Stromal cell of bone marrow (primary cell): ENCODE measurements around the gene RBPJ.
"Not testable (repeated sequence)": the region's sequence is repeated elsewhere in the genome, so short reads cannot be mapped to it uniquely, and the experiment has no call there.

Source experiments
- DNase-seq: peaks from one replicate; pipeline ENCODE4 v3.0.0-alpha.2; 2012; ENCODE audit warnings: low read depth

Gene RBPJ

DNA sequence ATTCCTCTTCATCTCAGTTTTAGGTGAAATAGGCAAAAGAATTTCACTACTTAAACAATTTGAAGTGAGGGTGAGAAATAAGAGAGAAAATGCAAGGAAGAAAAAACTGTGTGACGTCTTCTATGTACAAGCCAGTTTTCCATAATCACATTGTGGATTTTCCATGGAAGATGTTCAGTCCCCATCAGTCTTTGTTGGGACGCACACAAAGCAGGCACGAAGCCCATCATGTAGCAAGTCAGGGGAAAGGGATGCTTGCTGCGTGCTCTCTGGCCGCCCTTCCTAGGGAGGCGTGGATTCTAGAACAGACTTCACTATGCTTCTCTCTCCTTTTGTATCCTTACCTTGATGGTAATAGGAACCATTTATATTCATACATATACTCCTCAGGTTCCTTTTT, 54.7 kb downstream of the RBPJ start:
- DNase-seq = no peak

DNA sequence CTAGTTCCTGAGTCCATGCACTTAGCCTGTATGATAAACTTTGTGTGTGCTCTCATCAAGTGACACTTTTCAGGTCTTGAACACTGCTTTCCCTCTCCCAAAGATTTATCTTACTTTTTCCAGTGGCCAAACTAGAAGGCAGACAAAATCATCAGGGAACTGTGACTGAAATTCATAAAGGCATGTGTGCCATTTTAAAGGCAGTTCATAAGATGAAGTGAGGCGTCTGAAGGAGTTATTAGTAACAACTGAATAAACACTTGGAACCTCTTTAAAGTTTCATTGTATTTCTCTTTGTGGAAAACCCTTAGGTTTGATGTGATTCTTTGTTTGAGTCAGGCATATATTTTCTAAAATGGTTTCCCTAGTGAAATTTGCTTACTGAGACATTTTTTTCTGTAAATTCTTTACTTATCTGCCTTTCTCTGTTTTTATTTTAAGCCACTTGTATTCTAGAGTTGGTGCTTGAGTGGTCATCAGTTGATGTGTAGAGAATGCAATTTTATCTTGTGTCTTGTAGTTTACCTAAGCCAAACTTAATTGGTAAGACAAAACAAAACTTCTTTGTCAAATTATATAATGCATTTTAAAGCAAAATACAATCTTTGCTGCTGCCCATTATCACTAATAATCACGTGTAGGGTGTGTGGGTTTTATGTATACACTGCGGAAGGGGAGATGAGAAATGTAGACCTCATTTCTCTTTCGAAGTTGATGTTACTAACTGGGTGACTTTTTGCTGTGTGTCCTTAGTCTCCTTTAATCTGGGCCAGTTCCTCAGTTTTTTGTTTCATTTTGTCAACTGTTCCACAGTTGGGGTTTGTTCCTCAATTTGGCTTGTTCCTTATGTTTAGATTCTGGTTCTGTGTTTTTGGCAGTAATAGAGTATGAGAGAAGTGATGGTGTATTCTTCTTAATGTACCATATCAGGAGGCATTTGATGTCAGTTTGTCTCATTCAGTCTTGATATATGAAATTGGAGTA, 56.8 kb downstream of the RBPJ start:
- DNase-seq = no peak

DNA sequence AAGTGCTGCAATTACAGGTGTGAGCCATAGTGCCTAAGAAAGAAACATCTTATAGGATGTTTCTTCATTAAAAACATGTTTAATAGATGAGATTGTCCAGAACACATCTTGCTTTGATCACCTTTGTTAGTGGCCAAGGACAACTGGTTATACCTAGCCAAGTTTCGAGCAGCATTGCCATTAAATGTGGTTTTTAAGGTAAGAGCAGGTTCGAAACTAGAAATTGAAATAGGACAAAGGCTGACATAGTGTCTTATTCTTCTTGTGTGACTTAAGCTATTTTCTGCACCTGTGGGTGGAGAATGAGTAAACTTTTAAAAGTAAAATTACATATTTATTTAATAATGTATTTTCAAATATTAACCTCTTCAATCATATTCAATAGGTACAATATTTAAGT, 59.0 kb downstream of the RBPJ start:
- no peak for DNase-seq

DNA sequence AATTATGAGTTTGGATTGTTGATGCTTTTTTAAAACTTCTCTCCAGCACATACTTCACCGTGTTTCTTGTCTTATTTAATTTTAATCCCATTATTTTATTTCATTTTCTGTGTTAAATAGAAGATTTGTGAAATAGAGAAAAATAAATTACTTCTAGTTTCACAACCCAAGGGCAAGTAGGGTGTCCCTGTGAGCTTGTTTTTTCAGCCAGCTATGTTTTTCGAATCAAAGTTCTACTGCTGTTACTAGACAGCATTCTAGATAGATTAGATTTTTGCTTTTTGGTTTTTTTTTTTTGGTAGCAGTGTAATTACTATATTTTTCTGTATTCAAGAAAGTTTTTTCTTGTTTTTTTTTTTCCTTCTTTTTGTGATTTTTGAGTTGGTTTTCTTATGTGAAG, 59.9 kb downstream of the RBPJ start:
- DNase-seq = no peak

DNA sequence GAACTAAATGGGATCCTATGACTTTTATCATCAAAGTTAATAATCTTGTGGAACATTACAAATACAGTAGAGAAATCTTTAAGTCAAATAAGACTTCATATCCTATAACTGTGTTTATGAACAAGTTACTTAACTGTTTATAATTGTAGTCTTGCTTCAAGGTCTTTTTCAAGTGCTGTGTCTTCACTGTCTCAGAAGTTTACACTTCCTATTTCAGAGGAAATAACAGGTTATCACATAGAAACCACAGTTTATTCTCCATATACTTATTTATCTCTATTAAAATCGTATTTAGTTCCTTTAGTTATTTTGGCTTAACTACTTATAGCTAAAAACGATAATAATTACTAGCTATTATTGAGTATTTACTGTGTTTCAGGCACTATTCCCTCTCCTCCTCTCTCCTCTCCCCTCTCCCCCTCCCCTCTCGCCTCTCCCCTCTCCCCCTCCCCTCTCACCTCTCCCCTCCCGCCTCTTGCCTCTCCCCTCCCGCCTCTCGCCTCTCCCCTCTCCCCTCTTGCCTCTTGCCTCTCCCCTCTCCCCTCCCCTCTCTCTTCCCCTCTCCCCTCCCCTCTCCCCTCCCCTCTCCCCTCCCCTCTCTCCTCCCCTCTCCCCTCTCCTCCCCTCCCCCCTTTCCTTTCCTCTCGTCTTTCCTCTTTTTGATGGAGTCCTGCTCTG, 63.7 kb downstream of the RBPJ start:
- DNase-seq = no peak

DNA sequence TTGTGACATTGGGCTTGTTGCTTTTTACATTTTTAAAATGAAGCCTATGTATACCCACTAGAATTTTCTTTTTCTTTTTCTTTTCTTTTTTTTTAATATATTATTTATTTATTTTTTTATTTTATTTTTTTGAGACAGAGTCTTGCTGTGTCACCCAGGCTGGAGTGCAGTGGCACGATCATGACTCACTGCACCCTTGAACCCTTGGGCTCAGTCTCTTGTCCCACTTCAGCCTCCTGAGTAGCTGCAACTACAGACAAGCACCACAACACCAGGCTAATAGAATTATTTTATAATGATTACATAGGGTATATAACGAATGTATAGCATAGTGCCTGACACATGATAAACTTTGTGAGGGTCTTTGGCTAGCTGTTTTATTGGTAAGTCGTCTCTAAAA, 64.9 kb downstream of the RBPJ start:
- DNase-seq = no peak

DNA sequence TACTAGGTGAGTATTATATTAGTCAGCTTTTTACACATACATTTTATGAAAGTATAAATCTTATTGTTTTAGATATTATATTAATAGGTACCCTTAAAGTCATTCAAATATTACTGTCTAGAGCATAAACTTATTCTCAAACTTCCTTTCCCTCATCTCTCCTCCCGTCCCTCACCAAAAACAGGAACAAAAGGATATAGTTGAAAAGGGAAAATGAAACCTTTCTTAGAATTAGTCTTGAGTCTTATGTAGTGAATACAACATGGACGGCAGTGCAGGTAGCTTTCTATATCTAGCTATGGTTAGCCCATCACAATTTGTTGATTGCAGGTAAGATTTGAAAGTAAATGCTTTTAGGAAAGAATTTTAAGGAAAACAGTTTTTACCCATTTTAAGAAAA, 65.6 kb downstream of the RBPJ start:
- no peak for DNase-seq

DNA sequence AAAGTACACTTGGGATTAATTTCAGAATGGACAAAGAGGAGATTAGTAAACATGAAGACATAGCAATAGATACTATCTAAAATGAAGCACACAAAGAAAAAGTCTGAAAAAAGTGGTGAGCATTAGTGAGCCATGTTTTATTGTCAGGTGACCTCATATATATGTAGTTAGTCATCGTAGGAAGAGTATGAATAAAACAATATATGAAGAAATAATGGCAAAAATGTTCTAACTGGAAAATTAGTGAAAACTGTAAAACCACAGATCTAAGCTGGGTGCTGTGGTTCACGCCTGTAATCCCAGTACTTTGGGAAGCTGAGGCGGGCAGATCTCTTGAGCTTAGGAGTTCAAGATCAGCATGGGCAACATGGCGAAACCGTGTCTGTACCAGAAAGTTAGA, 67.9 kb downstream of the RBPJ start:
- DNase-seq = no peak

DNA sequence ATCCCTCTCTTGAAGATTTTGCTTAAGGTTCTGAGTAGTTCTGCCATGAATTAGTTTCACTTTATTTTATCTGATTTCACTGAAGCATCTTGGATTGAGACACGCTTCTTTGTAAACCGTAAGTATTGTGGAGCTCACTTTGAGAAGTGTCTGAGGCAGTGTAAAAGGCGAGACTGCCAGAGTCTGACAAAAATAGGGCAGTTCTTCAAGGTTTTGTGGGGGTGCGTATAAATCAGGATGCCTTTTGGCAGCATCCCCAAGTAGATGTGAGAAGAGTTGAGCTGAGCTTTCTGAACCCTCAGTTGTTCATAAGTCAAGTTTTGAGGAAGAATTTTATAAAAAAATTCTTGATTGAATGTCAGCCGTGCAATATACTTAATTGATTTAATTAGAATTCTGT, 76.3 kb downstream of the RBPJ start:
- no peak for DNase-seq

DNA sequence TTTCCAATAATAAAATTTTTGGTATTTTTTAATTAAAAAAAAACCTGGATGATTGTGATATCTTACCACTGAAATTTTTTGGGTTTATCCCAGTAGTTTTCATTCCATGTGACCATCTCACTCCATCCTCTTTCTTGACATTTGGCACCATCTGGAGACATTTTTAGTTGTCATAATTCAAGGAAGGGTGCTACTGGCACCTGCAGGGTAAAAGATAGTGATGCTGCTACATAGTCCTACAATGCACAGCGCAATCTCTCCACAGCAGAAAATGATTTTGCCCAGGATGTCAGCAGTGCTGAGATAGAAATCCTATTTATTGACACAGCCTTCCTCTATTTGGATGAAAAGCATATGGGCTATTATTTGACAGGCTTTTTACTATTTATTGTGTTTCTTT, 79.3 kb downstream of the RBPJ start:
- DNase-seq = no peak

DNA sequence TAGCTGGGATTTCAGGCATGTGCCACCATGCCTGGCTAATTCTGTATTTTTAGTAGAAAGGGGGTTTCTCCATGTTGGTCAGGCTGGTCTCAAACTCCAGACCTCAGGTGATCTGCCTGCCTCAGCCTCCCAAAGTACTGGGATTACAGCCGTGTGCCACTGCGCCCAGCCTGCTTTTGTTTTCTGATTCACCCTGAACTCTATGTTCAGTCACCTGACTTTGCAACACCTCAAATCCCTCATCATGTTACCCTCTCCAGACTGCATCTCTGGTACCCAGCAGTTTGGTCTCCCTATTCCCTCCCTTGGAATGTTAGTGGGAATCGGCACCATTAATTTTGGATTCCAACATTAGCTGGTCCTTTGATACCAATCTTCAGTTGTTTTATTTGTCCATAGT, 81.2 kb downstream of the RBPJ start:
- not testable (repeated sequence) for DNase-seq

DNA sequence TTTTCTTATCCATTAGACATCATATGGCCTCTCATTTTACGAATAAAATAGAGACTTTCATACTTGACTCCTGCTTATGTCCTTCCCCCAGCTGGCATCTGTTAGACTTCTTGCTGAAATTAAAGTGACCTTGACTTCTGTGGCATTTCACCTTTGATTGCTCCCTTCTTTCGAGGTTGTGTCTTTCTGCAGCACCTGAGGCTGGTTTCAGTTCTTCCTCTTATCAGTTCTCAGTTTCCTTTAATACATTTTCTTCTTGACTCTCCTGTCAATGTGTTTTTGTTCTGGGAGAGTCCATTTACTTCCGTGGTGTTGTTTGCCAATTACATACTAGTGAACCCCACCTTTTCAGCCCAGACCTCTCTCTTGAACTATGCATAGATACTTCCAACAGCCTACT, 81.6 kb downstream of the RBPJ start:
- DNase-seq = no peak

DNA sequence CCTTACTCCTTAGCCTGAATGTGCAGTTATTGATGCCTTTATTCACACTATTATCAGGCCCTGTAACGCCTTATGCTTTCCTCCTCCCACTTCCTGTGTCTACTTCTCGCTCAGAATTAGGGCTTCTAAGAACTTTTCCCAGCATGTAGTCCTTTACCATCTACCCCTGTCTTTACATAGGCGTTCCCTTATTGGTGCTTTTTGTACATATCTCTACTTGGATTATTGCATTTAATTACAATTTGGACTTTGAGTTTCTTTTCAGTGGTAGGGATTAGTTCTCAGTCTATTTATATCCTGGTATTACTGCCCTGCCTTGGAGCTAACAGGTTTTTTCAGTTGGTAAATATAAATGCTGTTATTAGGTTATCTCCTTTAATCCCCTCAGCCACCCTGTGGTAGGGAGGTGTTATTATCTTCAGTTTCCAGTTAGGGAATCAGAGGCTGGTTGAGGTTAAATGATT, 84.0 kb downstream of the RBPJ start:
- no peak for DNase-seq

DNA sequence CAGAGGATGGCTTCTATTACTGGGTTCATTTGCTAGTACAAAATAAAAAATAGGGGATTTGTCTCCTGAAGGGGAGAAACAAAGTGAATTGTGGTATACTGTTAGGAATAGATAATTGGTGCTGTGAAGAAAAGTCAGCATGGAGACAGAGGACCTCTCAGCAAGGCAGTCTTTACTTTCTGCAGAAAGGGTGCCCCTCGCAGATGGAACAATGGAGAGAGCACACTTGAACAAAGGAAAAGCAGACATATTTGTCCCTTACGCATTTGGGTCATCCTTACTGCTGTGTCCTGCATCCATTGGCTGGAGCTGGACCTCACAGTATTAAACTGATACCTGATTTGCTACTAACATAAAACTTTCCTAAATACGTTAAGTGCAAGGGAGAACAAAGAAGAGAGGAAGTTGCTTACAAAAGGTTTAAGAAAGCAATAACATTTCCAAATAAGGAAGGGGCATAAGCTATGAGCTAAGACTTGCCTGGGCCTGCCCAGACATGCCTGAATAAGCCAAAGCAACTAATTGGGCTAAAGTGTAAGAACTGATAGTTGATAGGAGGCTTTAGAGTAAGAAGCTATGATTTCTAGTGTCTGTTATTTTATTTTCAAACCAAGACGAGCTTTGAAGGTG, 85.6 kb downstream of the RBPJ start:
- DNase-seq = no peak

DNA sequence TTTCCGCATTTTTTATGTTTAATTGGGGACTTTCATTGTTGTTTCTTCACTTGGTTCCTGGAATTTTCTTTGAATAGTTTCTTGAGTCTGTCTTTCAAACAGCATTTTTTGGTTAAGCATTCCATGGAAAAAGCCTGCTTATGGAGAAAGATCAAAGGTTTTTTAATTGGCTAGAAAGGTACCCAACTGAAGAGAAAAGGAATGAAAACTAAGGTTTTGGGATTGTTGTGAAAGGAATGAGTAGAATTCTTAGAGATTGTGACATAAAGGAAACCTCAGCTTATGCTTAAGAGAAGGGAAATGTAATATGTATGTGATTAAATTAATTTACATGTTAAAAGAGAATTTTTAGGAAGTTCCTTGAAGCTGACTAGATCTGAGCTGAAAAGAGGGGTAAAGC, 86.7 kb downstream of the RBPJ start:
- no peak for DNase-seq

DNA sequence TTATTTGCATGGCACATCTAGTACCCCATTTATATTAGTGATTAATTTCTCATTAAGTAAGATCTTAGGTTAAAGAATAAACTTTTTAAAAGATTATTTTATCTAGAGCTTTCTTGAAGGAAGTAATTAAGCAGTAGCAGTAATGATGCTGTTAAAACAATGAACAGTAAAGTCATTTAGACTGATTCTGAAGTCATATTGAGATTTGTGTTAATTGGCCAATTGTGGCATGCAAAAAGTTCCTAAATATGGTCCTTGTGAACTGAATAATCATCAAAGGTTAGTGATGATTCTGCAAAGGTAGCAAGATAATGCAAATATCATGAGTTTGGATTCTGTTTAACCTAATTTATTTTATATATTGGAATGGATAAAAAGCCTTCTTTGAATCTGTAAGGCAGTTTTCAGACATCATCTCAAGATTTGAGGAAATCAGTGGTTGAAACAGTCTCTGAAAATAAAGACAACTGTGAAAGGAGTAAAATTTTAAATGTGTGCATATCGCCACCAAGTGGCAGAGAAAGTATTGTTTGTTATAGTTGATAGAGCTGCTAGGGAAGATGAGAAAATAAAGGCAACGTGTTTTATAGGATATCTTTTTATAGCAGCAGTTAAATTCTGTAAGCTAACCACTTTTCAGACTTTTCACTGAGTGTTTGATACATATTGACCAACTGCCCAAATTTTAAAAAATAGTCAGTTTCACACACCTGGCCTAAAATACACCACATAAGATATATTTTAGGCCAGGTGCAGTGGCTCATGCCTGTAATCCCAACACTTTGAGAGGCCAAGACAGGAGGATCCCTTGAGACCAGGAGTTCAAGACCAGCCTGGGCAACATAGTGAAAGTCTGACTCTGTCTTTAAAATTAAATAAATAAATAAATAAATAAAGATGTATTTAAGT, 89.8 kb downstream of the RBPJ start:
- peak; percentile 47 for DNase-seq

DNA sequence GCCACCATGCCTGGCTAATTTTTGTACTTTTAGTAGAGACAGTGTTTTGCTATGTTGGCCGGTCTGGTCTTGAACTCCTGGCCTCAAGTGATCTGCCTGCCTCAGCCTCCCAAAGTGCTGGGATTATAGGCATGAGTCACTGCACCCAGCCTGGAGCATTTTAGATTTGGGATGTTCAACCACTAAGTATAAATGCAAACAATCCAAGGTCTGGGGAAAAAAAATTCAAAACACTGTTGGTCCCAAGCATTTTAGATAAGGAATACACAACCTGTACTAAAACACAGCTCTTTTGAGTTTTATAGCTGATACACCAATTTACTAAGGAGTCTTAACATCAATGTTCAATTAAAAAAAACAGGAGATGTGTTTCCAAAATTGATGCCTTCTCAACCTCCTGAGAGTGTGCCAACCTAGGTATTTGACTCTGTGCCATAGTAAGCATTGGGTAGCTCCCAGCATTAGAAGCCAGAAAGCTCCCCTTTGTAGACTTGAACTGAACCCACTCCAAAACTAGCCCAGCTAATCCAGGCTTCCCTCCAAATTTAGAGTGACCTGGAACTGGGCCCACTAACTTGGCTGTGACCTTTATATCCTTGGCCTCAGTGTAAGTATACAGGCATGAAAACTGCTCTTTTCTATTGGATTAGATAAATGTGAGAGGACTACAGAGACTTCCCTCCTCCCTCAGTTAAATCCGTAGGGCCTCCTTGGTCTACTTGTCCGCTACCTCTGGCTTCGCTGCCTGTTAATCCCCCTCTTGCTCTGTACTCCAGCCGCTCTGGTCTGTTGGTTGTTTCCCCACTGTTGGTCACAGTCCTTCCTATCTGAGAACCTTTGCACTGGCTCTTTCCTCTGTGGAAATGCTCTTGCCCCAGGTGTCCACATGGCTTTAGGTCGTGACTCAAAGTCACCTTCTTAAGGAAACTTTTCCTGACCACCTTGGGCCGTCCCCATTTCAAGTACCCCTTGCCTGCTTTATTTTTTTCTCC, 91.9 kb downstream of the RBPJ start:
- no peak for DNase-seq

DNA sequence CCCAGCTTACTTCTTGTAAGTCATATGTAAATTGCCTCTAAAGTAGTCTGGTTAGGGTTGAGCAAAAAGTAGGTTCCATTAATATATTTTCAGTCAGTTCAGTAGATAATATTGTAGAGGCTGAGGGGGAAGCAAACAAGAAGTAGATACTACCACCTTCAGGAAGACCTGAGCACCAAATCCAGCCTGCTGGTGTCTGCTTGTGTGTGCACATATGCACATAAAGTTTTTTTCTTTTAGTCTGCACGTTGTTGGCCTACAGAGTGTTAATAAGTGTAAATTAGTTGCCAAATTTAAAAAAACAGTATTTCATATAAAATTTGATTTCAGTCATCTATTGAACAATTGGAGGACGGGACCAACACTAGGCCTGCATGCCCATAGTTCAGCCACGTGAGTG, 92.8 kb downstream of the RBPJ start:
- no peak for DNase-seq

DNA sequence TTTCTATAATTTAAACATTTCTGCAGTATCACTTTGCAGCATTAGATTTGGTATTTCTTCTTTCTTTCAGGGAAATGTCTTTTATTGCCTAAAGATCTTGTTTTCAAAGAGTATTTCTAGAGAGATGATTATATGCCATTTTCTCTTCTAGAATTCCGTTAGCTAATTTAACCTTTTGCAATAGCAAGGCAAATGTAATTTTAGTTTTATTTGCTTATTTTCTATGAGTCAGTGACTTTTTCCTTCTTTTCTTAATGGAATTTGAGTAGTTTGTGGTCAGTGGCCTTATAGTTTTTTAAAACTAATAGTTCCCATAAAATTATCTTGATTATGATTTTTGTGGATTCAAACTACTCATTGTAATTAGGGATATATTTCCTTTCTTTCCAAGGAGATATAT, 97.3 kb downstream of the RBPJ start:
- DNase-seq = no peak

DNA sequence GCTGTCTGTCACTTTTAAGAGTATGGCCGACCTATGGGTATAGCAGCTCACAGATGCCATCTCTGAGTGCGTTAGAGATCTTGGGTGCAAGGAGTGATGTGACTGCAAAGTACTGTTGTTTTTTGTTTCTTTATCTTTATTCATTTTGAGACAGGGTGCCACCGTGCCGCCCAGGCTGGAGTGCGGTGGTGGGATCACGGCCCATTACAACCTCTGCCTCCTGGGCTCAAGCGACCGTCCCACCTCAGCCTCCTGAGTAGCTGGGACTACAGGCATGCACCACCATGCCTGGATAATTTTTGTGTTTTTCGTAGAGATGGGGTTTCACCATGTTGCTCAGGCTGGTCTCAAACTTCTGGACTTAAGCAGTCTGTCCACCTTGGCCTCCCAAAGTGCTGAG, 98.0 kb downstream of the RBPJ start:
- DNase-seq = no peak

DNA sequence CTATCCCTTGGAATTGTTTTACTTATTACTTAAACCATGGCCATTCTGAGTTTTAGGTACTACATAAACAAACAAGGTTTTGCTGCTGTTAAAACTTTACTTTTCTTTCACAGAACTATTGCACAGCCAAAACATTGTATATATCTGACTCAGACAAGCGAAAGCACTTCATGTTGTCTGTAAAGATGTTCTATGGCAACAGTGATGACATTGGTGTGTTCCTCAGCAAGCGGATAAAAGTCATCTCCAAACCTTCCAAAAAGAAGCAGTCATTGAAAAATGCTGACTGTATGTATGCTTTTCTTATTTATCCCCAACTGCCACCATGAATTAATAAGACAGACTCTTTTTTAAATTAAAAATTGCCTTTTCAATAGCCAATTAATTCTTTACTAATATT, 99.6 kb downstream of the RBPJ start:
- no peak for DNase-seq
